Activated gamma-delta T cell treated with Interleukin-2 at 50 U/mL for 16 hours (primary cell): Measurements from ENCODE around the gene CACNB1.

Experiments used
- DNase-seq: peaks from one replicate; pipeline ENCODE4 v3.0.0-alpha.2; 2020

CACNB1 gene

GRCh38 chr17:39225308-39225958, 28.0 kb upstream of the CACNB1 start, which contains the start of gene STAC2:
TSS of gene STAC2 (minus strand) at chr17:39225945. CDS start at chr17:39225502, 443 bp downstream.
- DNase-seq = no peak

- no peak for DNase-seq
Observed at GRCh38 chr17:39224778-39225307, 27.4 kb upstream of the CACNB1 start.

- DNase-seq = no peak
Observed at GRCh38 chr17:39223907-39224777, 26.7 kb upstream of the CACNB1 start.

GRCh38 chr17:39222866-39223834, 25.7 kb upstream of the CACNB1 start:
- DNase-seq = no peak

GRCh38 chr17:39222151-39222550, 24.7 kb upstream of the CACNB1 start:
- no peak for DNase-seq

GRCh38 chr17:39221572-39221971, 24.1 kb upstream of the CACNB1 start:
- DNase-seq = no peak

GRCh38 chr17:39219647-39220154, 22.2 kb upstream of the CACNB1 start:
- DNase-seq = no peak

- DNase-seq = no peak
Observed at GRCh38 chr17:39218906-39219305, 21.4 kb upstream of the CACNB1 start.

- DNase-seq = no peak
Observed at GRCh38 chr17:39217734-39218369, 20.4 kb upstream of the CACNB1 start.

GRCh38 chr17:39213852-39214251, 16.4 kb upstream of the CACNB1 start:
- DNase-seq = no peak

GRCh38 chr17:39212841-39213480, 15.5 kb upstream of the CACNB1 start:
- no peak for DNase-seq

- DNase-seq = no peak
Observed at GRCh38 chr17:39212195-39212810, 14.8 kb upstream of the CACNB1 start.

GRCh38 chr17:39210093-39210434, 12.6 kb upstream of the CACNB1 start:
- DNase-seq = no peak

- DNase-seq = peak; percentile 67
Observed at GRCh38 chr17:39209317-39210092, 12.0 kb upstream of the CACNB1 start.

- DNase-seq = no peak
Observed at GRCh38 chr17:39208893-39209292, 11.4 kb upstream of the CACNB1 start.

- no peak for DNase-seq
Observed at GRCh38 chr17:39208136-39208535, 10.7 kb upstream of the CACNB1 start.

- no peak for DNase-seq
Observed at GRCh38 chr17:39205112-39205526, 7.7 kb upstream of the CACNB1 start.

GRCh38 chr17:39204245-39204644, 6.8 kb upstream of the CACNB1 start:
- no peak for DNase-seq

- DNase-seq = no peak
Observed at GRCh38 chr17:39200957-39201510, 3.6 kb upstream of the CACNB1 start.
